ENCODE data around the gene CEP104.

DNA sequence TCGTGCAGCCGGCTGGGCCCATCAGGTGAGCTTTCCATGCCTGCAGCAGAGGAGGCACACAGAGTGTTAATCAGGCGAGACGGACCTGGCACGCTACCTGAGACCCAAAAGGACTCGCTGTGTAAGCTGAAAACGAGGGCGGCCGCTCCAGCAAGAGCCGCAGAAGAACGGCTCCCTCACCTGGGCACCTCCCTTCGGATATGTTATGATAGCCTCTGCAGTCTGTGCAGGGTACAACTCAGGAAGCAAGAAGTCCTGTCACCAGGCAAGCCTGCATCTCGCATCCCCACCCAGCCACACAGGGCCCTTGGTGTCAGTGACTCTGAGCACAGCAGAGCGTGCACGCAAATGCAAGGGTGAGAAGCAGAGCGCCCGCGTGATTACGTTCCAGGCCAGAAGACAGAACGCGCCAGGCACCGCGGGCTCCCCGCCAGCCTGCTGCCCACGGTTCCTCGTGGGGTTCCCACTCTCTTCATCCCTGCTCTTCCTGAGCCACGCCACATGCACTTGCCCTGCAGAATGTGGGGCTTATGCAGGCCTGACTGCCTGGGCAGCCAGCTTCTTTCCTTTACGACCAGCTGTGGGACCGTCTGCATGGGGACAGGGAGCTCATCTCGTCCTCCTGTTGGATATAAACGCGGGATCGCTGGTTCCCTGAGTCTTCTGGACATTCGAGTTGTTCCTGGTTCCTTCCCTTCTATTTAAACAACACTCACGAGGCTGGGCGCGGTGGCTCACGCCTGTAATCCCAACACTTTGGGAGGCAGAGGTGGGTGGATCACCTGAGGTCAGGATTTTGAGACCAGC lies 40.5 kb downstream of the CEP104 start:
- TF ChIP-seq, protein P1, sequence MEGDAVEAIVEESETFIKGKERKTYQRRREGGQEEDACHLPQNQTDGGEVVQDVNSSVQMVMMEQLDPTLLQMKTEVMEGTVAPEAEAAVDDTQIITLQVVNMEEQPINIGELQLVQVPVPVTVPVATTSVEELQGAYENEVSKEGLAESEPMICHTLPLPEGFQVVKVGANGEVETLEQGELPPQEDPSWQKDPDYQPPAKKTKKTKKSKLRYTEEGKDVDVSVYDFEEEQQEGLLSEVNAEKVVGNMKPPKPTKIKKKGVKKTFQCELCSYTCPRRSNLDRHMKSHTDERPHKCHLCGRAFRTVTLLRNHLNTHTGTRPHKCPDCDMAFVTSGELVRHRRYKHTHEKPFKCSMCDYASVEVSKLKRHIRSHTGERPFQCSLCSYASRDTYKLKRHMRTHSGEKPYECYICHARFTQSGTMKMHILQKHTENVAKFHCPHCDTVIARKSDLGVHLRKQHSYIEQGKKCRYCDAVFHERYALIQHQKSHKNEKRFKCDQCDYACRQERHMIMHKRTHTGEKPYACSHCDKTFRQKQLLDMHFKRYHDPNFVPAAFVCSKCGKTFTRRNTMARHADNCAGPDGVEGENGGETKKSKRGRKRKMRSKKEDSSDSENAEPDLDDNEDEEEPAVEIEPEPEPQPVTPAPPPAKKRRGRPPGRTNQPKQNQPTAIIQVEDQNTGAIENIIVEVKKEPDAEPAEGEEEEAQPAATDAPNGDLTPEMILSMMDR (conservative IDR thresholded peaks at IDR 0.05; ENCODE audit: low read depth in 2 of 2) = no peak
- TF ChIP-seq, protein P2, sequence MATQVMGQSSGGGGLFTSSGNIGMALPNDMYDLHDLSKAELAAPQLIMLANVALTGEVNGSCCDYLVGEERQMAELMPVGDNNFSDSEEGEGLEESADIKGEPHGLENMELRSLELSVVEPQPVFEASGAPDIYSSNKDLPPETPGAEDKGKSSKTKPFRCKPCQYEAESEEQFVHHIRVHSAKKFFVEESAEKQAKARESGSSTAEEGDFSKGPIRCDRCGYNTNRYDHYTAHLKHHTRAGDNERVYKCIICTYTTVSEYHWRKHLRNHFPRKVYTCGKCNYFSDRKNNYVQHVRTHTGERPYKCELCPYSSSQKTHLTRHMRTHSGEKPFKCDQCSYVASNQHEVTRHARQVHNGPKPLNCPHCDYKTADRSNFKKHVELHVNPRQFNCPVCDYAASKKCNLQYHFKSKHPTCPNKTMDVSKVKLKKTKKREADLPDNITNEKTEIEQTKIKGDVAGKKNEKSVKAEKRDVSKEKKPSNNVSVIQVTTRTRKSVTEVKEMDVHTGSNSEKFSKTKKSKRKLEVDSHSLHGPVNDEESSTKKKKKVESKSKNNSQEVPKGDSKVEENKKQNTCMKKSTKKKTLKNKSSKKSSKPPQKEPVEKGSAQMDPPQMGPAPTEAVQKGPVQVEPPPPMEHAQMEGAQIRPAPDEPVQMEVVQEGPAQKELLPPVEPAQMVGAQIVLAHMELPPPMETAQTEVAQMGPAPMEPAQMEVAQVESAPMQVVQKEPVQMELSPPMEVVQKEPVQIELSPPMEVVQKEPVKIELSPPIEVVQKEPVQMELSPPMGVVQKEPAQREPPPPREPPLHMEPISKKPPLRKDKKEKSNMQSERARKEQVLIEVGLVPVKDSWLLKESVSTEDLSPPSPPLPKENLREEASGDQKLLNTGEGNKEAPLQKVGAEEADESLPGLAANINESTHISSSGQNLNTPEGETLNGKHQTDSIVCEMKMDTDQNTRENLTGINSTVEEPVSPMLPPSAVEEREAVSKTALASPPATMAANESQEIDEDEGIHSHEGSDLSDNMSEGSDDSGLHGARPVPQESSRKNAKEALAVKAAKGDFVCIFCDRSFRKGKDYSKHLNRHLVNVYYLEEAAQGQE (IDR thresholded peaks at IDR 0.05; ENCODE audit: unreplicated experiment) = no peak
- TF ChIP-seq POLR2AphosphoS5 (IDR thresholded peaks at IDR 0.05; ENCODE audit: low read depth) (no peak), EZH2 (IDR thresholded peaks at IDR 0.05; ENCODE audit: low read depth, unreplicated experiment) (no peak), CREB1 (CRISPR knock-in tag; IDR thresholded peaks at IDR 0.05; ENCODE audit: low read depth) (no peak), EZH2phosphoT487 (IDR thresholded peaks at IDR 0.05; ENCODE audit: unreplicated experiment) (no peak)

Data from GM23338 (cell line).